ENCODE measurements around the gene PRUNE1. TPM values are rescaled to one million over a fixed set of nuclear protein-coding genes. Genes with fewer than 3 reads are reported as not detected.

Gene PRUNE1
- total and polyA plus RNA-seq, 2 donors = 16.2 to 16.7 TPM

GRCh38 chr1:150987924-150988323 lies 20.3 kb upstream of the PRUNE1 start:
- no peaks in the 10 kb centered on the region for H3K27me3 ChIP-seq (ENCODE audit: control insufficient read depth in 2 of 2, insufficient read depth in 1 of 2, low read length in 1 of 2)
- no peak for DNase-seq (ENCODE audit: low read depth in 6 of 9, low spot score in 9 of 9)
- H3K4me1 ChIP-seq (ENCODE audit: control insufficient read depth in 2 of 2, insufficient read depth in 2 of 2, low read length in 2 of 2) = no peaks in the 10 kb centered on the region
- no peaks in the 10 kb centered on the region for H3K36me3 ChIP-seq (ENCODE audit: control insufficient read depth in 2 of 2, insufficient read depth in 2 of 2, low read length in 1 of 2)
- no peak overlapping the region for H3K27ac ChIP-seq (ENCODE audit: low read depth in 1 of 2, low read length in 1 of 2)
- H3K4me3 ChIP-seq (ENCODE audit: low read length in 2 of 2) = no peak overlapping the region
- 95% methylated on average over 7 of the region's 7 CpGs for WGBS
- no peaks in the 10 kb centered on the region for H3K9me3 ChIP-seq (ENCODE audit: control insufficient read depth in 2 of 2, insufficient read depth in 1 of 2, low read length in 1 of 2)

GRCh38 chr1:150992626-150993025 lies 15.6 kb upstream of the PRUNE1 start:
- Histone ChIP-seq H3K27ac (ENCODE audit: low read depth in 1 of 2, low read length in 1 of 2) (no peak overlapping the region), H3K36me3 (ENCODE audit: control insufficient read depth in 2 of 2, insufficient read depth in 2 of 2, low read length in 1 of 2) (peaks cover 0 to 3% of the 10 kb centered on the region in 2 donors), H3K4me3 (ENCODE audit: low read length in 2 of 2) (no peak overlapping the region), H3K27me3 (ENCODE audit: control insufficient read depth in 2 of 2, insufficient read depth in 1 of 2, low read length in 1 of 2) (no peaks in the 10 kb centered on the region), H3K9me3 (ENCODE audit: control insufficient read depth in 2 of 2, insufficient read depth in 1 of 2, low read length in 1 of 2) (no peaks in the 10 kb centered on the region), H3K4me1 (ENCODE audit: control insufficient read depth in 2 of 2, insufficient read depth in 2 of 2, low read length in 2 of 2) (peaks cover 0 to 4% of the 10 kb centered on the region in 2 donors)
- WGBS = 85% methylated on average over 4 of the region's 4 CpGs
- DNase-seq (ENCODE audit: low read depth in 6 of 9, low spot score in 9 of 9) = no peak

- H3K4me1 ChIP-seq (ENCODE audit: control insufficient read depth in 2 of 2, insufficient read depth in 2 of 2, low read length in 2 of 2) = peaks cover 0 to 7% of the 10 kb centered on the region in 2 donors
- H3K36me3 ChIP-seq (ENCODE audit: control insufficient read depth in 2 of 2, insufficient read depth in 2 of 2, low read length in 1 of 2) = peaks cover 0 to 4% of the 10 kb centered on the region in 2 donors
- H3K27ac ChIP-seq (ENCODE audit: low read depth in 1 of 2, low read length in 1 of 2) = no peak overlapping the region
- H3K4me3 ChIP-seq (ENCODE audit: low read length in 2 of 2) = no peak overlapping the region
- DNase-seq (ENCODE audit: low read depth in 6 of 9, low spot score in 9 of 9) = no peak
- 97% methylated on average over 3 of the region's 3 CpGs for WGBS
- H3K9me3 ChIP-seq (ENCODE audit: control insufficient read depth in 2 of 2, insufficient read depth in 1 of 2, low read length in 1 of 2) = no peaks in the 10 kb centered on the region
- H3K27me3 ChIP-seq (ENCODE audit: control insufficient read depth in 2 of 2, insufficient read depth in 1 of 2, low read length in 1 of 2) = no peaks in the 10 kb centered on the region
Measured at GRCh38 chr1:150994248-150994647, 14.0 kb upstream of the PRUNE1 start.

- H3K4me1 ChIP-seq (ENCODE audit: control insufficient read depth in 2 of 2, insufficient read depth in 2 of 2, low read length in 2 of 2) = peaks cover 0 to 10% of the 10 kb centered on the region in 2 donors
- H3K36me3 ChIP-seq (ENCODE audit: control insufficient read depth in 2 of 2, insufficient read depth in 2 of 2, low read length in 1 of 2) = peaks cover 0 to 4% of the 10 kb centered on the region in 2 donors
Measured at GRCh38 chr1:150995460-150995859, 12.8 kb upstream of the PRUNE1 start.

GRCh38 chr1:150995896-150996295 lies 12.4 kb upstream of the PRUNE1 start:
- Histone ChIP-seq H3K4me1 (ENCODE audit: control insufficient read depth in 2 of 2, insufficient read depth in 2 of 2, low read length in 2 of 2) (peaks cover 0 to 10% of the 10 kb centered on the region in 2 donors), H3K4me3 (ENCODE audit: low read length in 2 of 2) (no peak overlapping the region), H3K27me3 (ENCODE audit: control insufficient read depth in 2 of 2, insufficient read depth in 1 of 2, low read length in 1 of 2) (no peaks in the 10 kb centered on the region), H3K27ac (ENCODE audit: low read depth in 1 of 2, low read length in 1 of 2) (no peak overlapping the region), H3K9me3 (ENCODE audit: control insufficient read depth in 2 of 2, insufficient read depth in 1 of 2, low read length in 1 of 2) (no peaks in the 10 kb centered on the region), H3K36me3 (ENCODE audit: control insufficient read depth in 2 of 2, insufficient read depth in 2 of 2, low read length in 1 of 2) (peaks cover 0 to 4% of the 10 kb centered on the region in 2 donors)
- 77% methylated on average over 9 of the region's 9 CpGs for WGBS
- DNase-seq (ENCODE audit: low read depth in 6 of 9, low spot score in 9 of 9) = peak in 2 of 9 donors; percentile 46 to 61

More at GRCh38 chr1:150995460-150995859, 12.8 kb upstream of the PRUNE1 start:
- no peaks in the 10 kb centered on the region for H3K27me3 ChIP-seq (ENCODE audit: control insufficient read depth in 2 of 2, insufficient read depth in 1 of 2, low read length in 1 of 2)
- H3K4me3 ChIP-seq (ENCODE audit: low read length in 2 of 2) = no peak overlapping the region
- WGBS = 88% methylated on average over 4 of the region's 4 CpGs
- no peaks in the 10 kb centered on the region for H3K9me3 ChIP-seq (ENCODE audit: control insufficient read depth in 2 of 2, insufficient read depth in 1 of 2, low read length in 1 of 2)
- no peak overlapping the region for H3K27ac ChIP-seq (ENCODE audit: low read depth in 1 of 2, low read length in 1 of 2)
- DNase-seq (ENCODE audit: low read depth in 6 of 9, low spot score in 9 of 9) = no peak

DNA sequence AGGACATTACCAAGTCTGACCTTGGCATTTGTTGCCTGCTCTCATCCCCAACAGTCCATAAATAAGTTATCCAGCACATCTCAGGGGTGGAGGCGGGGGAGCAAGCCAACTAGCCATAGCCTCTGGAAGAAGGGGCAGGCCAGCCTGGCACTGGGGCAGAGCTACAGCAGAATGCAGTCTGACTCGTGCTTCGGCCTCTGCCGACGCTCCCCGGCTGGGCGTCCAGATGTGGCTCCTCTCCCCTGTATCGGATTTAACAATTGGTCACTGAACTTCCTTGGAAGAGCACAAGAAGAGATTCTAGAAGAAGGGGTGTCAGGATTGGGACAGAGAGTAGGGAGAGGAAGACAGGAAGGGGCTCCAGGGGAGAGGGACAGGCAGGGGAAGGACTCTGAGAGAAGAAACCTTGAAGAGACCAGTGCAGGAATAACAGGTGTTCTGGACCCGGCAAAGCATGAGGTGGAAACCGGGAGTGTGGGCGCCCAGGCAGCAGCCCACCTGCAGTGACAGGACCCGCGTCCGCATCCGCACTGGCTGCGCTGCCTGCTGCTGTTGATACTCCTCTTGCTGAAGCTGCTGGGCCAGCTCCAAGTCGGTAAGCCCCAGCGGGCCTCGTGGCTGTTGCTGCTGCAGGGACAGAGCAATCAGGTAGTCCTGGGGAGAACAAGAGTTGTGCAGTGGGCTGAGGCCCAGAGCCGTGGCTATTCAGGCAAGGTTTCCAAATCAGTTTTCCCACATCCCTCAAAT lies 10.9 kb upstream of the PRUNE1 start:
- no peak for DNase-seq (ENCODE audit: low read depth in 6 of 9, low spot score in 9 of 9)

DNA sequence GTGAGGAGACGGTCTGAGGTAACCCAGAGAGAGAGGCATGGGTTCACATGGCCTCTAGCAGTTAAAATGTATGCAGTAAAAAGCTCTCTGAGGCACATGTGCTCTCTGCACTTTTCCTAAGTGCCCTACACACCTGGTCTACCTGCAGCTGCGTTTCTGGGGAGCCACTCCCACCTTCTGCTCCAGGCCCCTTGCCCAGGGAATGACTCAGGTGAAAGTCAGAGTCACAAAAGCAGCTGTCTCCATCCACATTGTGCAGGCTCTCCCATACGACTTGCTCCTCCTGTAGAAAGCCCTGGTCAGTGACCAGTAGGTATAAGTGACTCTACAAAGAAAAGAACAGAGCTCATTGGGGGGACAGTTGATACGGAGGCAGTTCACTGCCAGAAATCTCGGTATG lies 10.3 kb upstream of the PRUNE1 start:
- peaks cover 9 to 20% of the 10 kb centered on the region in 2 donors for H3K4me1 ChIP-seq (ENCODE audit: control insufficient read depth in 2 of 2, insufficient read depth in 2 of 2, low read length in 2 of 2)
- no peak overlapping the region for H3K27ac ChIP-seq (ENCODE audit: low read depth in 1 of 2, low read length in 1 of 2)
- no peak for DNase-seq (ENCODE audit: low read depth in 6 of 9, low spot score in 9 of 9)
- no peaks in the 10 kb centered on the region for H3K9me3 ChIP-seq (ENCODE audit: control insufficient read depth in 2 of 2, insufficient read depth in 1 of 2, low read length in 1 of 2)
- no peak overlapping the region for H3K4me3 ChIP-seq (ENCODE audit: low read length in 2 of 2)
- H3K27me3 ChIP-seq (ENCODE audit: control insufficient read depth in 2 of 2, insufficient read depth in 1 of 2, low read length in 1 of 2) = no peaks in the 10 kb centered on the region
- H3K36me3 ChIP-seq (ENCODE audit: control insufficient read depth in 2 of 2, insufficient read depth in 2 of 2, low read length in 1 of 2) = peaks cover 0 to 4% of the 10 kb centered on the region in 2 donors
- 86% methylated on average over 5 of the region's 5 CpGs for WGBS

More for the DNA sequence above, 10.9 kb upstream of the PRUNE1 start:
- Histone ChIP-seq H3K4me1 (ENCODE audit: control insufficient read depth in 2 of 2, insufficient read depth in 2 of 2, low read length in 2 of 2) (peaks cover 4 to 14% of the 10 kb centered on the region in 2 donors), H3K36me3 (ENCODE audit: control insufficient read depth in 2 of 2, insufficient read depth in 2 of 2, low read length in 1 of 2) (peaks cover 0 to 4% of the 10 kb centered on the region in 2 donors), H3K9me3 (ENCODE audit: control insufficient read depth in 2 of 2, insufficient read depth in 1 of 2, low read length in 1 of 2) (no peaks in the 10 kb centered on the region), H3K27me3 (ENCODE audit: control insufficient read depth in 2 of 2, insufficient read depth in 1 of 2, low read length in 1 of 2) (no peaks in the 10 kb centered on the region), H3K27ac (ENCODE audit: low read depth in 1 of 2, low read length in 1 of 2) (no peak overlapping the region), H3K4me3 (ENCODE audit: low read length in 2 of 2) (no peak overlapping the region)
- 98% methylated on average over 20 of the region's 20 CpGs for WGBS

- peaks cover 0 to 4% of the 10 kb centered on the region in 2 donors for H3K36me3 ChIP-seq (ENCODE audit: control insufficient read depth in 2 of 2, insufficient read depth in 2 of 2, low read length in 1 of 2)
- H3K4me1 ChIP-seq (ENCODE audit: control insufficient read depth in 2 of 2, insufficient read depth in 2 of 2, low read length in 2 of 2) = peaks cover 15 to 32% of the 10 kb centered on the region in 2 donors
- no peak overlapping the region for H3K27ac ChIP-seq (ENCODE audit: low read depth in 1 of 2, low read length in 1 of 2)
- DNase-seq (ENCODE audit: low read depth in 6 of 9, low spot score in 9 of 9) = peak in 1 of 9 donors; percentile 38
- H3K27me3 ChIP-seq (ENCODE audit: control insufficient read depth in 2 of 2, insufficient read depth in 1 of 2, low read length in 1 of 2) = no peaks in the 10 kb centered on the region
- H3K4me3 ChIP-seq (ENCODE audit: low read length in 2 of 2) = no peak overlapping the region
- 25% methylated on average over 17 of the region's 17 CpGs for WGBS
- no peaks in the 10 kb centered on the region for H3K9me3 ChIP-seq (ENCODE audit: control insufficient read depth in 2 of 2, insufficient read depth in 1 of 2, low read length in 1 of 2)
Measured at GRCh38 chr1:150999051-150999674, 9.1 kb upstream of the PRUNE1 start.

DNA sequence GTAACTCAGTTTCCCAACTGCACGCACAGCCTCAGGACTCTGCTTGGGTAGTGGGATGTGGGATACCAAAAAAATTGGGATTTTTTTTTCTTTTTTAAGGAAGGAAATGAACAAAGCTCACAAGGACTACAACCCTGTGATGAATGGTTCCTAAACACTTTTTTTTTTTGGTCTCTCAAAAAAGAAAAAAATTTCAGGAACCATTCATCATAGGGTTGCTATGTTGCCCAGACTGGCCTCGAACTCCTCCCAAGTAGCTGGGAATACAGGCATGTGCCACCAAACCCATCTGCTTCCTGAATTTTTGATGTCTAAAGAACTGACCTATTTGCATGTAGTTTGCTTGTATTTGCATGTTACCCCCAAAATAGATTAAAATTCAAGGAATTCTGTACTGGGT lies 8.3 kb upstream of the PRUNE1 start:
- H3K36me3 ChIP-seq (ENCODE audit: control insufficient read depth in 2 of 2, insufficient read depth in 2 of 2, low read length in 1 of 2) = peaks cover 0 to 4% of the 10 kb centered on the region in 2 donors
- H3K27ac ChIP-seq (ENCODE audit: low read depth in 1 of 2, low read length in 1 of 2) = no peak overlapping the region
- H3K4me3 ChIP-seq (ENCODE audit: low read length in 2 of 2) = no peak overlapping the region
- DNase-seq (ENCODE audit: low read depth in 6 of 9, low spot score in 9 of 9) = no peak
- no peaks in the 10 kb centered on the region for H3K9me3 ChIP-seq (ENCODE audit: control insufficient read depth in 2 of 2, insufficient read depth in 1 of 2, low read length in 1 of 2)
- no peaks in the 10 kb centered on the region for H3K27me3 ChIP-seq (ENCODE audit: control insufficient read depth in 2 of 2, insufficient read depth in 1 of 2, low read length in 1 of 2)
- 89% methylated on average over 2 of the region's 2 CpGs for WGBS
- peaks cover 15 to 35% of the 10 kb centered on the region in 2 donors for H3K4me1 ChIP-seq (ENCODE audit: control insufficient read depth in 2 of 2, insufficient read depth in 2 of 2, low read length in 2 of 2)

Data from thymus (tissue), 11 donors.